Cardiac septum (tissue), 1 donor: Measurements from ENCODE around the gene DIPK1B. TPM values are rescaled to one million over a fixed set of nuclear protein-coding genes. Genes with fewer than 3 reads are reported as not detected.
"Not testable (repeated sequence)": the region's sequence is repeated elsewhere in the genome, so short reads cannot be mapped to it uniquely, and the experiment has no call there.

Experiments
- DNase-seq: peaks from one replicate; pipeline ENCODE4 v3.0.0-alpha.2; 2020; ENCODE audit warnings: low spot score
- intact Hi-C: fragments of 100-400 bp; cut with DNase I; formaldehyde crosslinking; loops from one replicate; pipeline ENCODE4 v1.14.0; 2022
- total RNA-seq: library from RNA; stranded (reverse); fragmentation: NEBNext Ultra II Directional; extraction: Animal tissue kit (Norgen Biotek cat#: 25700); gene quantifications from one replicate; pipeline ENCODE4 v1.2.1, GENCODE V29; 2021
- donor health status: DM: no; HTN: no; CAD: no.

DIPK1B gene
- total RNA-seq, 1 donor from 2014 or later = 28.3 TPM

- intact Hi-C loops = loop anchor here (5.0 kb wide), 1 partner anchor 32 kb away; no protein-coding TSS in a partner anchor
These were observed 17.5 kb upstream of the DIPK1B start for GRCh38 chr9:136694872-136695247.

DNA sequence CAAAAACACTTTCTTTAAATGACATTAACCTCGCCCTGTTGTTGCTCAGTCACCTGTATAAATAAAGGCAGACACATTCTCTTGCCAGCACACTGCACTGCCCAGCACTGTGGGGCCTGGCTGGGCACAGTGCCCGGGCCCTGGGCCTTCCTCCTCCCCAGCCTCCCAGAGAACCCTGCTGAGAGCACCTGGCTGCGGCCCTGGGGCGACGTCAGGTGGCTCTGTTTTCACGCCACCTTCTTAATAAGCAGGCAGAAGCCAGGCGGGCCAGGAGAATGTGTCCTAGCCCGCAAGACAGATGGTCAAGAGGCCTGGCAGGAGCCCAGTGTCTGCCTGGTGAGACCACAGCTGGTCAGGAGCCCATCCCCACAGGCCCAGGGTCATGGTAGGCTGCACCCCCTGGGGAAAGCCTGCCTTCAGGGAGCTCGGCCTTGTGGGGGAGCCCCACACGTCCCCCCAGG is 16.9 kb upstream of the DIPK1B start:
- intact Hi-C loops = no loop called here
- DNase-seq = no peak

More at GRCh38 chr9:136694872-136695247, 17.5 kb upstream of the DIPK1B start:
- no peak for DNase-seq

GRCh38 chr9:136695955-136696354 is 16.4 kb upstream of the DIPK1B start:
- intact Hi-C loops = no loop called here

DNA sequence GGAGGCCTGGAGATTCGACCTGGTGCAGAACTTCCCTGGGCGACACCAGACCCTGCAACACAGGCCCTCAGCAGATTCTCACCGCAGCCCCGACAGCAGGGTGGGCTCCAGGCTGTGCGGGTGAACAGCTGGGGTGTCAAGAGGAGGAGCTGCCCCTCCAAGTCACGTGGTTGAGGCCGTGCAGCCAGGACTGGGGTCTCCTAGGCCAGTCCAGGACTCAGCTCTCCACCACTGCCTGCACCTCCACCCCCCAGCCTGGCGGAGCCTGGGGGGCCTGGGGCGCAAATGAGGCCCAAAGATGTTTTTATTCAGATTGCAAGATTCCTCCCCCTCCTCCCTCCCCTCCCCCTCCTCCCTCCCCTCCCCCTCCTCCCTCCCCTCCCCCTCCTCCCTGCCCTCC is 15.9 kb upstream of the DIPK1B start:
- intact Hi-C loops = no loop called here
- no peak for DNase-seq

More at GRCh38 chr9:136695955-136696354, 16.4 kb upstream of the DIPK1B start:
- DNase-seq = no peak

- intact Hi-C loops = no loop called here
- DNase-seq = no peak
These were observed 15.1 kb upstream of the DIPK1B start for GRCh38 chr9:136697146-136697820.

DNA sequence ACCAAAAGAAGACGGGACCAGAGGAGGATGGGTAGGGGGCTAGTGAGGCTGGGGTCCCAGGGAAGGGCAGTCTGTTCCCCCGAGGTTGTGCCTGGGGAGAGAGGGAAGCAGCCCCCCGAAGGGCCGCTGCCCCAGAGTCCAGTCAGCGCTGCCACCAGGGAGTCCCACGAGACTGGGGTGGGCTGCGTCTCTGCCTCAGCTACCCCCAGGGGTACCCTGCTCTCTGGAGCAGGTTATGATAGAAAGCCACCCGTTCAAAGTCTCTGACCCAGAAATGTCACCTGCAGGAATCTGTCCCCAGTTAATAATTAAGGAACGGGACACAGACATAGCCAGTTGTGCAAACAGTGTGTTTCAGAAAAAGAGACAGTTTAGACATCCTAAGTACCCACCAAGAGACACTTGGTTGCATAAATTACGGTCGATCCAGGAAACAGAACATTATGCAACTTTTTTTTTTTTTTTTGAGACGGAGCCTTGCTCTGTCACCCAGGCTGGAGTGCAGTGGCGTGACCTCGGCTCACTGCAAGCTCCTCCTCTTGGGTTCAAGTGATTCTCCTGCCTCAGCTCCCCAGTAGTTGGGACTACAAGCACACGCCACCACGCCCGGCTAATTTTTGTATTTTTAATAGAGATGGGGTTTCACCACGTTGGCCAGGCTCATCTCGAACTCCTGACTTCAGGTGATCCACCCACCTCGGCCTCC is 14.4 kb upstream of the DIPK1B start:
- no peak for DNase-seq
- intact Hi-C loops = no loop called here

DNA sequence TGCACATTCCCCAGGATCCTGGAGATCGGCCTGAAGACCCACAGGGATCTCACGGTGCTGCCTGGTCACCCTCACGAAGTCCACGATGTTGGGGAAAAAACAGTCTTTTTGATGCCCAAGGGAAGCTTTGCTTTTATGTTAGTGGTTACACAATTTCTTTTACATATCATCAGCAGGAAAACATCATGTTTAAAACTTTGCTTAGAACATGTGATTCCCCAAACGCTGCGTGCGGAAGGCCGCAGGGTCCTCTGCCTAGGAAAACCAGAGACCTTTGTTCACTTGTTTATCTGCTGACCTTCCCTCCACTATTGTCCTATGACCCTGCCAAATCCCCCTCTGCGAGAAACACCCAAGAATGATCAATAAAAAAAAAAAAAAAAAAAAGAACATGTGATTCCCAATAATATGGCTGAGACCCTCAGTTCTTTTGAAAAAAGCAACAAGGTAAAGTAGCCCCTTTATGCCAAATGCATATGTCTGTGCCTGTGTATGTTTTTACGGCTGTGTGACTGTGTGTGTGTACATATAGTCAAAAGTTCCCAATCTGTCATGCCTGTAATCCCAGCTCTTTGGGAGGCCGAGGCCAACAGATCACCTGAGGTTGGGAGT is 13.6 kb upstream of the DIPK1B start:
- intact Hi-C loops = no loop called here
- DNase-seq = no peak

DNA sequence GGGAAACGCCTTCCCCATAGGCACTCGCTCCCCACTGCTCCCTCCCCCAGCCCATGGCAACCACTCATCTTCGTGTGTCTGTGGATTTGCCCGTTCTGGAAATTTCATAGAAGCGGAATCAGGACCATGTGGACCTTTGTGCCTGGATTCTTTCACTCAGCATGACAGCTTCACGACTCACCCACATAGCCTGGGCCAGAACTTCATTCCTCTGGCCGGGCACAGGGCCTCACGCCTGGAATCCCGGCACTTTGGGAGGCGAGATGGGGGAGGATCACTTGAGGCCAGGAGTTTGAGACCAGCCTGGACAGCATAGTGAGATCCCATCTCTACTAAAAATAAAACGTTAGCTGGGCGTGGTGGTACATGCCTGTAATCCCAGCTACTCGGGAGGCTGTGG is 12.1 kb upstream of the DIPK1B start:
- intact Hi-C loops = no loop called here

DNA sequence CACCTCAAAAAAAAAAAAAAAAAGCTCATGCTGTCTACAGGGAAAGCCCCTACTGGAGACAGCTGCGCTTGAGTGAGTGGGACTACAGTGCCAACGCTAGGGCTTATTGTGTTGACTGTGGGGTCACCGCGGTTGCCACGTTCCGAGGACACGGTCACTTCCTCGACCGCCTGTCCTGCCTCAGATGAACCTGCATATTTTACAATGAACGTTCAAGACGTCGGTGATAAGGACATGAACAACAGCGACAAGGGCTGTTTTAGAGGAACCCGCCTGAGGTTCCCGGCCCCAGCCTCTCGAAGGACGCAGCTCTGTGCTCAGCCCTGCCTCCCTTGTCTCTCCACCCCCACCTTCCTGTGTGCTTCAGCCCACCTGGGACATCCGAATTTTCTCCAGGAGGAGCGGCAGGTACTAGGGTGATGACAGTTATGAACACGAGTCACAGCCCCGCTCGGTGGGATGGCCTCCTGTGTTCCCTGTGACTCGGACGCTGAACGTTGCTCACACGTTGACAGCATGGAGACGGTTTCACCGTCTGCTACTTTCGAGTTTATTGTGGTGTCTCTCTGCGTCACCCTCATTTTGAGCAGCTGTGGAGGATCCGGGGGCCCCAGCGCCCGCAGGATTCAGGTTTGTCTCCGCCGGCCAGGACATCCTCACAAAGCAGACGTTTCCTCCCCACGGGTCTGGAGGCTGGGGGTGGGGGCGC is 11.3 kb upstream of the DIPK1B start:
- intact Hi-C loops = no loop called here
- DNase-seq = no peak

More for the DNA sequence above, 12.1 kb upstream of the DIPK1B start:
- no peak for DNase-seq

- intact Hi-C loops = no loop called here
- no peak for DNase-seq
These were observed 10.7 kb upstream of the DIPK1B start for GRCh38 chr9:136701668-136702053.

- DNase-seq = no peak
- intact Hi-C loops = no loop called here
These were observed 9.0 kb upstream of the DIPK1B start for GRCh38 chr9:136703276-136703860.

- DNase-seq, intact Hi-C loops: not testable (repeated sequence)
These were observed 7.6 kb upstream of the DIPK1B start for GRCh38 chr9:136704741-136705140.

DNA sequence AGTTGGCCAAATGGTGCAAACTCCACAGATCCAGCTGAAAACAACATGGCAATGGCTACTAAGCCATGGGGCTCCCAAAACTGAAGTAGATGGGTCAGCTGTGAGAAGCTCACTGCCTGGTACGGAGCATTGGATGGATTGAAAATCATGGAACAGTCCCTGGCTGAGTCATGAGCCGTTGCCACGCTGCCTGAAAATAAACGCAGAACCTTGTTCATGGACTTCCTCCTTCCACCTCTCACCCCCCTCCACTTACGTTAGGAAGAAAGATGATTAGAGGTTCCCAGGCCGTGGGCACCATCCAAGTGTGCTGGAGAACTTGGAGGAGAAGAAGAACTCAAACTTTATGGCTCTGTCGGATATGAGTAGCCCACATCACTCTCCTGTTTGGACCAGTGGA is 6.8 kb upstream of the DIPK1B start:
- intact Hi-C loops = no loop called here
- DNase-seq = no peak

GRCh38 chr9:136707011-136707410 is 5.4 kb upstream of the DIPK1B start:
- intact Hi-C loops = no loop called here

DNA sequence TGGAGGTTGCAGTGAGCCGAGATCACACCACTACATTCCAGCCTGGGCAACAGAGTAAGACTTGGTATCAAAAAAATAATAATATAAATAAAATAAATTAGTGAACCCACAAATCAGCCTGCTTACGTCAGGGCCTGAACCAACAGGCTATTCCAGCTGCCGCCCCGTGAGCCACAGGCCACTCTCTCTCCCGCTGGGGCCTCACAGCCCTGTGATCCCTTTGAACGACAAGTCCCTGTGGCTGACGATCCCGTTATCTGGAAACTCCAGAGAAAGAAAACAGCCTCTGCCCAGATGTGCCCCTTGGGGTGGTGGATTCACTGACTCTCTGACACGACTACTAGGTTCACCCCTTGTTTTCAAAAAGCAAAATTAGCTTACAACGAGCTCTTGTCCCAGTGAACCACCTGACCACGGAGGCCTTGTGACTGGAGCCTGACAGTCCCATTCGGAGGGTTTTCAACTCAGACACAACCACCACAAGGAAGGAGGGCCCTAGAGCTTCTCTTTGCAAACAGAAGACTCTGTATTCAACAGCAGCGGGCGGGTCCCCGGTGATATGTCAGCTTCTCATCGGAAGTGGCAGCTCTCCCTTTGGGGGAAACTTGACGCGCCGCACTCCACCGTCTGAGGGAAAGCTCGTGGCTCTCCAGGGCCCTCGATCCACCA is 4.4 kb upstream of the DIPK1B start:
- no peak for DNase-seq
- intact Hi-C loops = no loop called here

More at GRCh38 chr9:136707011-136707410, 5.4 kb upstream of the DIPK1B start:
- no peak for DNase-seq

- intact Hi-C loops = no loop called here
- no peak for DNase-seq
These were observed 2.8 kb upstream of the DIPK1B start for GRCh38 chr9:136709454-136710109.

DNA sequence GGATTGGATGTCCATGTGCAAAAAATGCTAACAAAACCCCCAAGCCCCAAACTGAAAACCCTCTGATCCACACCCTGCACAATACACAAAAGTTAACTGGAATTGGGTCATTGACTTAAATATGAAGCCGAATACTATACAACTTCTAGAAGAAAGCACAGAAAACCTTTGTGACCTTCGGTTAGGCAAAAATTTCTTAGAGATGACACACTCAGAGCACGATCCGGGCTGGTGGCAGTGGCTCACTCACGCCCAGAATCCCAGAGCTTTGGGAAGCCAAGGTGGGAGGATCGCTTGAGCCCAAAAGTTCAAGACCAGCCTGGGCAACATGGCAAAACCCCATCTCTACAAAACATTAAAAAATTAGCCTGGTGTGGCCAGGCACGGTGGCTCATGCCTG is 1.8 kb upstream of the DIPK1B start:
- no peak for DNase-seq
- intact Hi-C loops = no loop called here

DNA sequence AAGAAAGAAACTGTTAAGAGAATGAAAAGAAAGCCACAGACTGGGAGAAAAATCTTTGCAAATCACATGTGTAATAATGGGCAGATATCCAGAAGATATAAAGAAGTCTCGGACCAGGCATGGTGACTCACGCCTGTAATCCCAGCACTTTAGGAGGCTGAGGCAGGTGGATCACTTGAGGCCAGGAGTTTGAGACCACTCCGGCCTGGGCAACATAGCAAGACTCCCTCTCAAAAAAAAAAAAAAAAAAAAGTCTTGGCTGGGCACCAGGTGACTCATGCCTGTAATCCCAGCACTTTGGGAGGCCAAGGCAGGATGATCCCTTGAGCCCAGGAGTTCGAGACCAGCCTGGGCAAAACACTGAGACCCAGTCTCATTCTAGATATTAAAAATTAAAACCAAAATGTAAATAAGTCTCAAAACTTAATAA is 1.1 kb upstream of the DIPK1B start:
- intact Hi-C loops, DNase-seq: not testable (repeated sequence)
